Left kidney (tissue), 2 donors: ENCODE measurements around the gene COPA. TPM values are rescaled to one million over a fixed set of nuclear protein-coding genes. Genes with fewer than 3 reads are reported as not detected.

Experiments
- DNase-seq: peaks from one replicate; pipeline ENCODE4 v3.0.0-alpha.2; 2013
- polyA plus RNA-seq: library from polyadenylated mRNA; unstranded; fragments of 120-200 nt; gene quantifications from one replicate; pipeline ENCODE4 v1.2.1, GENCODE V29; 2013; ENCODE audit not compliant: insufficient read length

Gene COPA
- polyA plus RNA-seq, 1 donor, result 177 TPM

- no peak for DNase-seq
Measured at GRCh38 chr1:160271025-160271424, 72.0 kb downstream of the COPA start.

DNA sequence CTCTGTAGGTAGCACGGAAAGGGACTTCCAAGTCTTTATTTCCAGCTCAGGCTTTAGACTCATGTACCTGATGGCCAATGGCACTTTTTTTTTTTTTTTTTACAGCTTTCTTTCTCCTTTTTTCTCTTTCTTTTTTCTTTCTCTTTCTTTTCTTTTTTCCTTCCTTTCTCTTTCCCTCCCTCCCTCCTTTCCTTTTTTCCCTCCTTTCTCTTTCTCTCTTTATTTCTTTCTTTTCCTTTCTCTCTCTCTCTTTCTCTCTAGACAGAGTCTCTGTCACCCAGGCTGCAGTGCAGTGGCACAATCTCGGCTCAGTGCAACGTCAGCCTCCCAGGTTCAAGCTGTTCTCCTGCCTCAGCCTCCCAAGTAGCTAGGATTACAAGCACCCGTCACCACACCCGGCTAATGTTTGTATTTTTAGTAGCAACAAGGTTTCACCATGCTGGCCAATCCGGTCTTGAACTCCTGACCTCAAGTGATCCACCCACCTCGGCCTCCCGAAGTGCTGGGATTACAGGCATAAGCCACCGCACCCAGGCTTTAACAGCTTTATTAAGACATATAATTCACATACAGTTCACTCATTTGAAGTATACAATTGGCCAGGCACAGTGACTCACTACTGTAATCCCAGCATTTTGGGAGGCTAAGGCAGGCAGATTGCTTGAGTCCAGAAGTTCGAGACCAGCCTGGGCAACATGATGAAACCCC, 75.6 kb downstream of the COPA start:
- DNase-seq, result no peak

DNA sequence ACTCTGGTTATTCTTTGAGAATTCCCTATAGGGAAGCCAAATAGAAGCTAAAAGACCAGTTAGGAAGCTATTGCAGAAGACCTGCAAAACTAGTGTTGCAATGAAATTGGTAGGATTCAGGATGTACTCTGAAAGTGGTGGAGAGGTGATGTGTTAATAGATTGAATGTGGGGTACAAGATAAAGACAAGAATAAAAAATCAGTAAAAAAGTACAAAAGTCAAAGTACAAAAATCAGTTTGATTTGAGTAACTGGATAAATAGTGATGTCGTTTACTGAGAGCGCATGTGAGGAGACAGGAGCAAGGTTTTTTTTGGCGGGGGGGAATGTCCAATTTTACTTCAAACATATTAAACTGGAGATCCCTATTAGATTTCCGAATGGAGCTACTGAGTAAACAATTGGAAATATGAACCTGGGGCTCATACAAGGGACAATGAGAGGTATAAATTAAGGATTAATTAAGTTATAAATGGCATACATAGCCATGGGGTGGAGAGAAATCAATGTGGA, 78.2 kb downstream of the COPA start:
- no peak for DNase-seq

- peak; percentile 98 for DNase-seq
Measured at GRCh38 chr1:160261893-160262794, 80.9 kb downstream of the COPA start, which contains the start of gene DCAF8. TSS of gene DCAF8 (minus strand) at chr1:160262549. CDS start at chr1:160244008, 18,541 bp downstream.

GRCh38 chr1:160261556-160261892, 81.5 kb downstream of the COPA start:
- DNase-seq, result peak; percentile 68

DNA sequence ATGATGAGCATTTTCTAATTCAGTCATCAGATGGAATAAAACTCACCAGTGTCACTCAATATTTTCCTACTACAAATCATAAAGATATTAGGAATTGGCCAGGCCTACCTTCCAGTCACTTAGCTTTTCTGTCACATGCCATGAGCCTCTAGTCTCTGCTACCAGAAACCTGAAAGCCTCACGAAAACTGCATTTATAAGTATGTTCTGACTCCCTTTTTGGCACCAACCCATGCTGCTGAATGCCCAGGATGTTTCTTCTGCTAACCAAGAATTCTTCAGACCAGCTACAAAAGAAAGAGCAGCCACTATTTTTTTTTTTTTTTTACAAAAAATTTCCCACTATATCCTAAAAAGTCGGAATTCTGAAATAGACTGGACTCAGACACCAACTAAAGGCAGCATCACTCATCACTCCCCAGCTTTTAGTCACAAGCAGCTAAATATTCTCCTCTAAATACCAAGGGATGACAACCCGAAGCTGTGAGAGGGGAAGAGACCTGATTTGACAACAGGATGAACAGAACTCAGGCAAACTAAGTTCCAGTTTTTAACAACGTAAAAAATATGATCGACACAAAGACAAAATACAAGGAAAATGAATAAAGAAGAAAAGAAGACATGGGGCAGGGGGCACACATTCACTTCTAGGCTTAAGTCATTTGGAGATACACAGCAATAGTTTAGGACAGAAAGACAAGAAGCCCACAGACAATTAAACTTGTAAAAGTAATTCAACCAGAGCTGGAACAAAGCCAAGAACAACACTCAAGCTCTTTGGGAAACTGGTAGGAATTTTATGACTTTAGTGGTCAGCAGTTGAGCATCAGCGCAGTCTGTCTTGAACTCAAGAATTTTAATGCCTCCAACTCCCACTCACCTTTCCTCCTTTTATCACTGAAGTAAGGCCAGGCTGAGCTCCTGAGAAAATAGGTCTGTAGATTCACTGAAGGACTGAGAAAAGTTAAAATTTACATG, 82.4 kb downstream of the COPA start:
- DNase-seq, result peak; percentile 96

- no peak for DNase-seq
Measured at GRCh38 chr1:160258177-160258798, 84.8 kb downstream of the COPA start.

DNA sequence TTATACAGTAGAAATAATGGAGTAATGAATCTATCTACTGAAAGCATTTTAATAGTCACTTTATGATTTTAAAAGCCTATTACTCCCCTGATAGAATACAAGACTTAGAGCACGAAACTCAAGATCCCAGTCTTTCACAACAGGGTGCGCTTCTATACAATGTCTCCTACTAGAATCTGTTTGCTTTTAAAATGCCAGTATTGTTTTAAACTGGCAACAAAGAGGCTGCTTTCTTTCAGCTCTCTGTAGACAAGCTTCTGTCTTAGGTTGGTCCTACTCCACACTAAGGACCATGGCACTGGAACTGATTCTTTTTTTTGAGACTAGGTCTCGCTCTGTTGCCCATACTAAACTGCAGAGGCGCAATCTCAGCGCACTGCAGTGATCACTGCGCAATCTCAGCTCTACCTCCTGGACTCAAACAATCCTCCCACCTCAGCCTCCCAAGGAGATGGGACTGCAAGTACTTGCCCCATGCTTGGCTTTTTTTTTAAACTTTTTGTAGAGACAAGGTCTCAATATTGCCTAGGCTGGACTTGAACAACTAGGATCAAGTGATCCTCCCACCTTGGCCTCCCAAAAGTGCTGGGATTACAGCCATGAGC, 85.5 kb downstream of the COPA start:
- no peak for DNase-seq

DNA sequence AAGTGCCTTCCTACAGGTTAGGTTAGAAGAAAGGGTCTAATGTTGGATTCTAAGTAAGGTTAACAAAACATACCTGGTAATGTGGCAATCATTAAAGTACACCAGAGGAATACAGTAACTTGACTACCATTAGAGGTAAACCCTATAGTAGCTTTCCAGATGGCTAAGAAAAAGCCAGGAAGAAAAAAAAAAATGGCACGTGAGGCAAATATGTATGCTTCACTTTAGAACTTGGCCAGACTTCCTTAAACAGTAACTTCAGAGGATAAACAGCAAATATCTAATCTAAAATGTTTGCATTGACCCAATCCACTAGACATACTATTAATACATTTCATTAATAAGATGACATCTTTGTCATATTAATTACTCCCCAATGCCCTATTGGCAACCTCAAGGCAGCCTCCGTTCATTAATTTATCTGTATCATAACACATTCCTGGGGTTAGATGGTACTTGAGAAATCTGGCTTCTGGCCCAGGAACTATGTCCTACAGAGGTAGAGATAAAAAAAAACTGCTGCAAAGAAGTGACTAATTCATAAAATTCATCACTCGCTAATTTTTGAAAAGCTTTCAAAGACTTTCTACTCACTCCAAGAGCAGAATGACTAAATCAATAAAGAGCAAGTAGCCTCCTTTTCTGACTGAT, 86.5 kb downstream of the COPA start:
- DNase-seq, result no peak

- no peak for DNase-seq
Measured at GRCh38 chr1:160255781-160256300, 87.2 kb downstream of the COPA start.

GRCh38 chr1:160251687-160252526, 91.1 kb downstream of the COPA start:
- peak; percentile 79 for DNase-seq

GRCh38 chr1:160251011-160251410, 92.0 kb downstream of the COPA start:
- DNase-seq, result no peak

- DNase-seq, result no peak
Measured at GRCh38 chr1:160247053-160247452, 96.0 kb downstream of the COPA start.

- no peak for DNase-seq
Measured at GRCh38 chr1:160245434-160245833, 97.6 kb downstream of the COPA start.

DNA sequence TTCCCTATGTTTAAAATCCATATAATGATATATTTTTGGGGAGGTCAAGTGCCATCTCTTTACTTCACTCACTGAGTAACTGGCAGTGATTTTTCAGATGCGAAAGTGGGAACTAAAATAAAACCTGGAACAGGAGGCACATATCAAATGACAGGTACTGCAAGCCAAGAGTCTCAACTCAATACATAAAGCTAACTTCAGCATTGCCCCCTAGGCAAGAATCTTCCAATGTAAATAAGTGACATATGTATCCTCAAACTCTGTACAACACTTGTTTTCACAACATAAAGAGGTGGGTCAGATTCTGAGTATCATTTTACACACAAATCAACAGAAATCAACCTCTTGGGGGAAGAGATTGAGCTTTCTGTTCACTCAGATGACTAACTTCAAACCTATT, 98.8 kb downstream of the COPA start:
- DNase-seq, result no peak

- no peak for DNase-seq
Measured at GRCh38 chr1:160243767-160244166, 99.3 kb downstream of the COPA start.

DNA sequence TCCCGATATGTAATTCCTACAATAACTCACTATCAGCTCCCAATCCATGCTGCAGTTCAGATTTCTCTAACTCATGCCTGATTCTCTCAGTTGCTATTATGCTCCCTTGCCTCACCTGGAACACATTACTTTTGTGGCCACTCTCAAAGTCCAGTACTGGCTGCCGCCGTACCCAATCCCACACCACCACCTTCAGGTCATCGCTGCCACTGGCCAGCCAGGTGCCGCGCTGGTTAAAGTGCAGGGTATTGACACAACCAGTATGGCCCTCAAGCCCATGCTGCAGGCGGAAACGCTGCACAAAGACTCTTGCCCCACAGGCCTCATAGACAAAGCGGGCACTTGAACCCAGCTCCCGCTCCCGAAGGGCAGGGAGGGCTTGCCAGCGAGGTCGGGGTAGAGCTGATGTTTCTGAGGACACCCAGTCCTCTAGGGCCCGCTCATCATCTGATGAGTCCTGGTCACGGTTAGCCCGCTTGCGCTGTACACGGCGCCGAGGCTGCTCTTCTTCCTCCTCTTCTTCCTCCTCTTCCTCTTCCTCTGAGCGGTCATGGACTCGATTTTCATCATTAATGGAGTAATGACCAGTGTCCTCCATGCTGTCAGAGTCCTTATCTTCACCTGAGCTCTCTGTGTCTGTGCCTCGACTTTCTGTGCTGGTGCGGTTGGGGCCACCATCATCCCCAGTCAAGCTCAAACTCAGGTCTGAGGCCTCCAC, 103.3 kb downstream of the COPA start:
- DNase-seq, result no peak
